GM23338 (cell line): ENCODE data around the gene CNTNAP2. TPM values are rescaled to one million over a fixed set of nuclear protein-coding genes. Genes with fewer than 3 reads are reported as not detected.

ENCODE experiments used
- ATAC-seq: fragments of 200-7000 bp; cut with Tn5 transposase; 3 replicates; pipeline ENCODE4 v1.9.1; 2020
- DNase-seq: peaks from one replicate; pipeline ENCODE4 v3.0.0-alpha.2; 2015; ENCODE audit warnings: low spot score
- H2AFZ ChIP-seq: fragments of 200-600 bp; sonication (generic); 2 replicates; pipeline ENCODE4 v1.8.0; 2016; ENCODE audit warnings: antibody characterized with exemption, mild to moderate bottlenecking, moderate library complexity
- H3F3A ChIP-seq: fragments of 200-600 bp; sonication (generic); replicated peaks from 2 replicates; pipeline ENCODE4 v1.8.0; 2017; ENCODE audit warnings: antibody characterized with exemption, mixed run types, low read depth
- H3K27ac ChIP-seq: fragments of 200-600 bp; sonication (generic); 2 replicates; pipeline ENCODE4 v1.6.1; 2016; ENCODE audit warnings: low read depth
- H3K27me3 ChIP-seq: fragments of 200-600 bp; sonication (generic); 2 replicates; pipeline ENCODE4 v1.8.0; 2016; ENCODE audit warnings: mild to moderate bottlenecking, mixed run types, moderate library complexity; ENCODE audit not compliant: insufficient read depth
- H3K36me3 ChIP-seq: fragments of 200-600 bp; sonication (generic); 2 replicates; pipeline ENCODE4 v1.8.0; 2016; ENCODE audit warnings: mild to moderate bottlenecking; ENCODE audit not compliant: insufficient read depth
- H3K4me1 ChIP-seq: fragments of 200-600 bp; sonication (generic); 2 replicates; pipeline ENCODE4 v1.8.0; 2016; ENCODE audit warnings: mild to moderate bottlenecking, moderate library complexity; ENCODE audit not compliant: insufficient read depth
- H3K4me2 ChIP-seq: fragments of 200-600 bp; sonication (generic); 2 replicates; pipeline ENCODE4 v1.7.1; 2017; ENCODE audit warnings: mixed run types
- H3K4me3 ChIP-seq: fragments of 200-600 bp; sonication (generic); 2 replicates; pipeline ENCODE4 v1.6.1; 2016; ENCODE audit warnings: mixed run types
- H3K79me2 ChIP-seq: fragments of 200-600 bp; sonication (generic); replicated peaks from 2 replicates; pipeline ENCODE4 v1.8.0; 2017; ENCODE audit warnings: mild to moderate bottlenecking; ENCODE audit not compliant: insufficient read depth
- H3K9me2 ChIP-seq: fragments of 200-600 bp; sonication (generic); 2 replicates; pipeline ENCODE4 v1.8.0; 2017; ENCODE audit not compliant: insufficient read depth
- H4K20me1 ChIP-seq: fragments of 200-600 bp; sonication (generic); replicated peaks from 2 replicates; pipeline ENCODE4 v1.8.0; 2017; ENCODE audit warnings: mild to moderate bottlenecking; ENCODE audit not compliant: insufficient read depth
- H3K27ac Mint-ChIP-seq: 2 replicates; pipeline ENCODE4 v1.8.0; 2020; ENCODE audit warnings: inconsistent platforms, mild to moderate bottlenecking, moderate library complexity, mixed read lengths
- H3K27me3 Mint-ChIP-seq: 3 replicates; pipeline ENCODE4 v1.8.0; 2022; ENCODE audit warnings: low read depth, mild to moderate bottlenecking, moderate library complexity, mixed read lengths, inconsistent platforms; ENCODE audit not compliant: insufficient read depth, poor library complexity
- H3K36me3 Mint-ChIP-seq: 3 replicates; pipeline ENCODE4 v1.8.0; 2021; ENCODE audit warnings: low read depth, mild to moderate bottlenecking, inconsistent platforms, moderate library complexity, mixed read lengths
- H3K4me1 Mint-ChIP-seq: 3 replicates; pipeline ENCODE4 v1.8.0; 2020; ENCODE audit warnings: mild to moderate bottlenecking, inconsistent platforms, mixed read lengths
- H3K4me3 Mint-ChIP-seq: 3 replicates; pipeline ENCODE4 v1.8.0; 2021; ENCODE audit warnings: moderate library complexity, mild to moderate bottlenecking, inconsistent platforms, mixed read lengths
- H3K9me3 Mint-ChIP-seq: 3 replicates; pipeline ENCODE4 v1.8.0; 2020; ENCODE audit warnings: moderate library complexity, mild to moderate bottlenecking, inconsistent platforms, mixed read lengths
- CREB1 ChIP-seq: fragments of 250-450 bp; sonication (Bioruptor Pico); IDR thresholded peaks from 2 replicates; pipeline ENCODE4 v1.5.0; 2020; ENCODE audit warnings: low read depth, mild to moderate bottlenecking, moderate library complexity
- ETS1 ChIP-seq: IDR thresholded peaks from 2 replicates; pipeline ENCODE4 v1.6.1; 2016; ENCODE audit warnings: antibody characterized with exemption
- EZH2phosphoT487 ChIP-seq: fragments of 200-600 bp; sonication (generic); IDR thresholded peaks from one replicate; pipeline ENCODE4 v1.8.1; 2018; ENCODE audit warnings: antibody characterized with exemption; ENCODE audit not compliant: unreplicated experiment
- JUNB ChIP-seq: IDR thresholded peaks from one replicate; pipeline ENCODE4 v1.6.1; 2016; ENCODE audit warnings: antibody characterized with exemption; ENCODE audit not compliant: unreplicated experiment
- NANOG ChIP-seq: IDR thresholded peaks from 2 replicates; pipeline ENCODE4 v1.6.1; 2016; ENCODE audit warnings: antibody characterized with exemption, borderline replicate concordance
- POLR2AphosphoS5 ChIP-seq: IDR thresholded peaks from 2 replicates; pipeline ENCODE4 v1.6.1; 2016; ENCODE audit warnings: antibody characterized with exemption, low read depth
- REST ChIP-seq: IDR thresholded peaks from one replicate; pipeline ENCODE4 v1.6.1; 2018; ENCODE audit warnings: antibody characterized with exemption; ENCODE audit not compliant: unreplicated experiment
- STAT1 ChIP-seq: IDR thresholded peaks from one replicate; pipeline ENCODE4 v1.6.1; 2016; ENCODE audit warnings: antibody characterized with exemption; ENCODE audit not compliant: unreplicated experiment
- ZNF114 ChIP-seq: fragments of 250-450 bp; sonication (Bioruptor Pico); IDR thresholded peaks from 2 replicates; pipeline ENCODE4 v1.5.0; 2020; ENCODE audit warnings: mild to moderate bottlenecking, moderate library complexity
- ZNF331 ChIP-seq: fragments of 250-450 bp; sonication (Bioruptor Pico); IDR thresholded peaks from 2 replicates; pipeline ENCODE4 v1.5.0; 2020; ENCODE audit warnings: low read depth, mild to moderate bottlenecking, moderate library complexity
- ZNF462 ChIP-seq: fragments of 250-450 bp; sonication (Bioruptor Pico); IDR thresholded peaks from 2 replicates; pipeline ENCODE4 v1.5.0; 2020; ENCODE audit warnings: mild to moderate bottlenecking, moderate library complexity
- polyA plus RNA-seq: library from polyadenylated mRNA; unstranded; fragments of >200 nt; fragmentation: Nextera tagmentation; extraction: Ambion mirVana; gene quantifications from 2 replicates; pipeline ENCODE4 v1.2.1, GENCODE V29; 2016
- total RNA-seq: library from RNA; depleted of rRNA; stranded (reverse); fragments of >200 nt; shearing (Covaris generic); gene quantifications from 2 replicates; pipeline ENCODE4 v1.2.3, GENCODE V29; 2014
- TF ChIP-seq, protein P1 (sequence below), 2 experiments: fragments of 200-600 bp in 1 of 2; sonication (generic) in 1 of 2; conservative IDR thresholded peaks; 2 replicates each; pipeline versions ENCODE4 v1.5.1 to v1.6.1; 2016 to 2017; ENCODE audit warnings: antibody characterized with exemption in 2 of 2, low read depth in 2 of 2, mild to moderate bottlenecking in 2 of 2, moderate library complexity in 1 of 2

The CNTNAP2 gene
- total and polyA plus RNA-seq, 2 experiments from 2014 or later = 38.2 to 61.3 TPM

GRCh38 chr7:147944321-147944720 is 1827.7 kb downstream of the CNTNAP2 start (continued):
- no peak for TF ChIP-seq ETS1

DNA sequence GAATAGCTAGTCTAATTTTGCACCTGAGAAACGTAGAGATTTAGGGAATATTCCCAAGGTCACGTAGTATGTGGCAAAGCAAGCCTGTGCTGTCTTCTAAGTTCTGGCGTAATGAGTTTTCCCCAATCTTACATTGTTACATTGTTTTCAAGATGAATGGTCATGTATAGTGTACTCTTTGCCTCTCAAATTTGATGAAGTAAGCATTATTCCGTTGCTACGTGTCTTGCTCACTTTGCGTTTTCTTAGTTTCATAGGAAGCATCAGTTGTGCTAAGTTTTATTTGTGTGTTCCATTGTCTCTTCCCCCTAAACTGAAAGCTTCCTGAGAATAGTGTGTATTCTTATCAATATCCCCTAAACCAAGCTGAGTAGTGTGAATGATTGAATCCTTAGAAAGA is 1836.3 kb downstream of the CNTNAP2 start:
- Histone ChIP-seq H3K9me2 (no peaks in the 10 kb centered on the region), H3K36me3 (no peaks in the 10 kb centered on the region), H3K27ac (no peak overlapping the region), H3F3A (no peaks in the 10 kb centered on the region), H2AFZ (no peak overlapping the region), H3K4me3 (no peak overlapping the region), H3K79me2 (no peaks in the 10 kb centered on the region), H3K27me3 (no peaks in the 10 kb centered on the region), H3K4me1 (no peaks in the 10 kb centered on the region), H3K4me2 (no peak overlapping the region), H4K20me1 (no peaks in the 10 kb centered on the region)
- Mint-ChIP-seq H3K27me3 (no peaks in the 10 kb centered on the region), H3K36me3 (no peaks in the 10 kb centered on the region), H3K27ac (no peak overlapping the region), H3K4me1 (no peaks in the 10 kb centered on the region), H3K4me3 (no peak overlapping the region), H3K9me3 (peaks cover 12% of the 10 kb centered on the region)
- ATAC-seq (no peak), DNase-seq (no peak)
- no peak for TF ChIP-seq POLR2AphosphoS5
- no peak for TF ChIP-seq CREB1
- TF ChIP-seq NANOG = no peak
- no peak for TF ChIP-seq ZNF114 (CRISPR knock-in tag)
- TF ChIP-seq REST = no peak
- TF ChIP-seq STAT1 = no peak
- TF ChIP-seq, protein P1, sequence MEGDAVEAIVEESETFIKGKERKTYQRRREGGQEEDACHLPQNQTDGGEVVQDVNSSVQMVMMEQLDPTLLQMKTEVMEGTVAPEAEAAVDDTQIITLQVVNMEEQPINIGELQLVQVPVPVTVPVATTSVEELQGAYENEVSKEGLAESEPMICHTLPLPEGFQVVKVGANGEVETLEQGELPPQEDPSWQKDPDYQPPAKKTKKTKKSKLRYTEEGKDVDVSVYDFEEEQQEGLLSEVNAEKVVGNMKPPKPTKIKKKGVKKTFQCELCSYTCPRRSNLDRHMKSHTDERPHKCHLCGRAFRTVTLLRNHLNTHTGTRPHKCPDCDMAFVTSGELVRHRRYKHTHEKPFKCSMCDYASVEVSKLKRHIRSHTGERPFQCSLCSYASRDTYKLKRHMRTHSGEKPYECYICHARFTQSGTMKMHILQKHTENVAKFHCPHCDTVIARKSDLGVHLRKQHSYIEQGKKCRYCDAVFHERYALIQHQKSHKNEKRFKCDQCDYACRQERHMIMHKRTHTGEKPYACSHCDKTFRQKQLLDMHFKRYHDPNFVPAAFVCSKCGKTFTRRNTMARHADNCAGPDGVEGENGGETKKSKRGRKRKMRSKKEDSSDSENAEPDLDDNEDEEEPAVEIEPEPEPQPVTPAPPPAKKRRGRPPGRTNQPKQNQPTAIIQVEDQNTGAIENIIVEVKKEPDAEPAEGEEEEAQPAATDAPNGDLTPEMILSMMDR (conservative IDR thresholded peaks at IDR 0.05; ENCODE audit: low read depth in 2 of 2) = no peak
- TF ChIP-seq ZNF331 = no peak
- TF ChIP-seq ETS1 = no peak
- no peak for TF ChIP-seq ZNF462
- no peak for TF ChIP-seq EZH2phosphoT487
- no peak for TF ChIP-seq JUNB
